H1 (cell line): Measurements from ENCODE around the gene MED29.

ENCODE experiments used
- CREB1 ChIP-seq: IDR thresholded peaks from 2 replicates; pipeline ENCODE4 v1.6.1; 2012; ENCODE audit warnings: inconsistent platforms
- EGR1 ChIP-seq: IDR thresholded peaks from 2 replicates; pipeline ENCODE4 v1.6.1; 2011; ENCODE audit warnings: low read depth, low read length, borderline replicate concordance
- EP300 ChIP-seq, 2 experiments: IDR thresholded peaks; 1 replicate in 1 of 2; 2 replicates in 1 of 2; pipeline ENCODE4 v1.6.1; 2011 to 2012; ENCODE audit warnings: low read depth in 2 of 2, low read length in 2 of 2, mild to moderate bottlenecking in 2 of 2, borderline replicate concordance in 1 of 2, inconsistent platforms in 1 of 2, moderate library complexity in 1 of 2
- POLR2A ChIP-seq, 2 experiments: IDR thresholded peaks; 1 replicate in 1 of 2; 2 replicates in 1 of 2; pipeline ENCODE4 v1.6.1; 2011; ENCODE audit warnings: low read depth in 2 of 2, low read length in 2 of 2, mild to moderate bottlenecking in 2 of 2; ENCODE audit errors: control extremely low read depth in 1 of 2
- POLR2AphosphoS5 ChIP-seq: IDR thresholded peaks from 2 replicates; pipeline ENCODE4 v1.6.1; 2011; ENCODE audit warnings: low read depth, low read length
- TEAD4 ChIP-seq: IDR thresholded peaks from 2 replicates; pipeline ENCODE4 v1.6.1; 2012; ENCODE audit warnings: low read depth, low read length, inconsistent platforms, mixed read lengths
- TF ChIP-seq, protein P1 (sequence below): IDR thresholded peaks from 2 replicates; pipeline ENCODE4 v1.6.1; 2012; ENCODE audit warnings: inconsistent platforms

DNA sequence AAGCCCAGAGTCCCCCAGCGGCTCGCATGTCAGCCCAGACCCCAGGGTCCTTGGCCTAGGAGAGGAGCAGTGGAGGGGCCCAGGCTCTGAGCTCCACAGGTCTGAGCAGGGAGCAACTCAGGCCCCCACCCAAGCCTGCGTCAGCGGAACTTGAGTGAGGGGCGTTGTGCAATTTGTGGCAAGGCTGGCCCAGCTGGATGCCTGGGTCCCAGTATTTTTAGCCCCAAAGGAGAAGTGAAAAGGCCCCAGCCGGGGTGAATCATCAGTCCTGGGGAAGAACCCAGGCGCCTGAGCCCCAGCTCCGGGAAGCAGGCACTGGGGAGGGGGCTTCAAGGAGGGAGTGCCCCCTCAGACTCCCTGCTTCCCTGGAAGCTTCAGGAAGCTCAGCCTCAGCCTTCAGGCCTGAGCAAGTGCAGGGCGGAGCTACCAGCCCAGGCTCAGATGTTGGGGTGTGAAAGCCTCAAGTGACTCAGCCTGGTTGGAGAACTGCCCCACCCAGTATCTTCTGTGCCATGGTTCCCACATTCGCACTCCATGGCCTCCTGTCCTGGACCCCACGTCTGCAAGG lies 7.2 kb downstream of the MED29 start:
- TF ChIP-seq POLR2AphosphoS5, result no peak
- TF ChIP-seq EGR1, result no peak
- TF ChIP-seq CREB1, result no peak
- no peak for TF ChIP-seq POLR2A (IDR thresholded peaks at IDR 0.05; ENCODE audit: control extremely low read depth in 1 of 2, low read depth in 2 of 2, low read length in 2 of 2)
- no peak for TF ChIP-seq EP300 (IDR thresholded peaks at IDR 0.05; ENCODE audit: borderline replicate concordance in 1 of 2, low read depth in 2 of 2, low read length in 2 of 2)
- no peak for TF ChIP-seq TEAD4
- TF ChIP-seq, protein P1, sequence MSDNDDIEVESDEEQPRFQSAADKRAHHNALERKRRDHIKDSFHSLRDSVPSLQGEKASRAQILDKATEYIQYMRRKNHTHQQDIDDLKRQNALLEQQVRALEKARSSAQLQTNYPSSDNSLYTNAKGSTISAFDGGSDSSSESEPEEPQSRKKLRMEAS, result no peak
